ENCODE measurements around the gene RNF44.
"Not testable (repeated sequence)": the region's sequence is repeated elsewhere in the genome, so short reads cannot be mapped to it uniquely, and the experiment has no call there.

Gene RNF44

DNA sequence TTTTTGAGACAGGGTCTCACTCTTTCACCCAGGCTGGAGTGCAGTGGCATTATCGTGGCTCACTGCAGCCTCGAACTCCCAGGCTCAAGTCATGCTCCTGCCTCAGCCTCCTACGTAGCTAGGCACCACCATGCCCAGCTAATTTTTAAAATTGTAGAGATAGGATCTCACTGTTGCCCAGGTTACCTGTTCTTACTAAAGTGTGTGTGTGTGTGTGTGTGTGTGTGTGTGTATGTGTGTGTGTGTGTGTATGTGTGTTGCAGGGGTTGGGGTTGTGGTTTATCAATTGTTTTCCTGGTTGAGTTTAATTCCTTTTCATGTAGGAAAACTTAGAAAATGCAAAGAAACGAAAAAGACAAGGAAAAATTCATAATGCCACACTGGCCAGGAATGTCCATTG, 21.8 kb downstream of the RNF44 start:
- no peak for DNase-seq

- DNase-seq: no peak
These were observed 22.8 kb downstream of the RNF44 start for GRCh38 chr5:176514244-176514950.

GRCh38 chr5:176513788-176514187, 23.4 kb downstream of the RNF44 start:
- DNase-seq: no peak

DNA sequence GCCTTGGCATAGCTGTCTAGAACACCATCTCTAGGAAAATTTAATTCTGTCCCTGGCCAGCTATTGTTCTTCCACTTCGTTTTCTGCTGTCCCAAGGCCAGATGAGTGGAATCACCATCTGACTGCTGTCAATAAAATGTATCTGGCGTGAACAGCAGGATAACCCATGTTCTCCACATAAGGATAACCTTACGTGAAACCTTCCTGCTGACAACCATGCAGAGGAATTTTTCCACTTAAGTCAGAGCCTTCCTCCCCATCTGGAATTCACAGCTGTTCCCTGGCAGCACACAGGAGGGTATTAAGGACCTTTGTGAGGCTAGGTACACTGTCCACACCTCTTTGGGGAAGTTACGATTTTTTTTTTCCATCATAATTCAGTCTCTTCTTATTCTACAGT, 28.6 kb downstream of the RNF44 start:
- no peak for DNase-seq

- no peak for DNase-seq
These were observed 29.3 kb downstream of the RNF44 start for GRCh38 chr5:176507911-176508310.

- DNase-seq: no peak
These were observed 33.7 kb downstream of the RNF44 start for GRCh38 chr5:176503496-176503895.

- no peak for DNase-seq
These were observed 35.9 kb downstream of the RNF44 start for GRCh38 chr5:176501333-176501732.

- DNase-seq: no peak
These were observed 36.7 kb downstream of the RNF44 start for GRCh38 chr5:176500511-176500910.

DNA sequence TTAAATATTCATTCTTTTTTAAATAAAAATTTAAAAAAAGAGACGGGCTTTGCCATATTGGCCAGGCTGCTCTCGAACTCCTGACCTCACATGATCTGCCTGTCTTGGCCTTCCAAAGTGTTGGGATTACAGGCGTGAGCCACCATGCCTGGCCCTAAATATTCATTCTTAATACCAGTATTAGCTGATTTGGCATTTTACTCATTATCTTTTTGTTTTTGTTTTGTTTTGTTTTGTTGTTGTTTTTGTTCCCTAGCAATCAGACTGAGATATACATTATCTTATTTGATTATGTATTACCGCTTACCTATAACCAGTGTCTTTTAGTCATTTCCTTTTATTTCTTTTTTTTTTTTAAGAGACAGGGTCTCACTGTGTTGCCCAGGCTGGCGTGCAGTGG, 37.9 kb downstream of the RNF44 start:
- no peak for DNase-seq

DNA sequence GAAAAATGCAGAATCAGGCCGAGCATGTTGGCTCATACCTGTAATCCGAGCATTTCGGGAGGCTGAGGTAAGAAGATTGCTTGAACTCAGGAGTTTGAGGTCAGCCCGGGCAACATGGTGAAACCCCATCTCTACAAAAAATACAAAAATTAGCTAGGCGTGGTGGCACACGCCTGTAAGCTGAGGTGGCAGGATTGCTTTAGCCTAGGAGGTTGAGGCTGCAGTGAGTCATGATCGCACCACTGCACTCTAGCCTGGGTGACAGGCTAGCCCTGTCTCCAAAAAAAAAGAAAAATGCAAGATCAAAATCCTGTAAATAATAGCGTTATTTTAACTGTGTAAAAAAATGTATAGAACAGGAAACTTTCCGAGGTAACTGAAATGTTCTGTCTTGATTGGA, 39.4 kb downstream of the RNF44 start:
- no peak for DNase-seq

DNA sequence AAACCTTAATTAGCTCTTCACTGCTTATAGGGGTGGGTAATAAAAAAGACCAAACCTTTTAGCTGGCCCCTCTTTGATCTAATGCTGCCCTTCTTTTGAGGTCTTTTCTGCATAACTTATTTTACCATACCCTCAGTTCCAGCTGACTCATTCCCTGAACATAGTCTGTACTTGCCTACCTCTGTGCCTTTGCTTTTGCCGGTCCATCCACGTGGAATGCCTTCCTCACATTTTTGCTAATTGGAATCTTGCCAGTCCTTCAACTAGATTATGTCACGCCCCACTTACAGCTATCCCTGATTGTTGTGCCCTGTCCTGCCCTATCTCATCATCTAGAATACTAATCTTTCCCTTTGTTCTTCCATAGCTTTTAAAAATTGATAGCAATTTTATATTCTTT, 44.8 kb downstream of the RNF44 start:
- no peak for DNase-seq

DNA sequence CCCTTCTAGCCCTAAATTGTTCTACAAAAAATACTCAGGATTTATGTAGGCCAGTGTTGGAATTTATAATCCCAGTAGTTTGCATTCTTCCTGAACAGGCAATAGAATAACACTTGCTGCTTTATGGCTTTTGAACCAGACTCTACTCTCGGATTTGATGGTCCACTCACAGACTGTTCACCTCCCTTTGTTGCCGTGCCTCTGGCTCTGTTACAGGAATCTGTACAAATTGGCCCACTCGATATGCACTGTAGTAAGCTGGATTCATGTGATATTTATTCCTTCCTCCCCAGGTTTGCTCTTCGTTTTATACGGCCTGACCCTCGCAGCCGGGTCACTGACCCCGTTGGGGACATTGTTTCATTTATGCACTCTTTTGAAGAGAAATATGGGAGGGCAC, 45.3 kb downstream of the RNF44 start:
- no peak for DNase-seq

DNA sequence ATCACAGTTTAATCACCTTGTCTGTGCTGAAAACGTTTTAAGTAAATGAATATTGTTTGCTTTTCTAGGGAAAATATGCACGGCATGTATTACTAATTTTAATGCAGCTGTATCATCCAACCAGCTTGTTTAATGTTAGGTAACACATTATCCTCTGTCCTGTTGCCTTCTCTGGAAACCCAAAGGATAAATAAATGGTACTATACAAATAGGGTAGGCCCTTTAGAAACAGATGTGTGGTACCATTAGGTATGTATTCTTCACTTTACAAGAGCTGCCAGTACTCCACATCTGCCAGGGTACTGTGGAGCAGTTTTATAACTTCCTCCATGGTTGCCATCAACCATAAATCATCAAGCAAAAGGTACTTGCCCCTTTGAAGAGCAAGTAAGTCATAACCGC, 46.1 kb downstream of the RNF44 start:
- DNase-seq: no peak

GRCh38 chr5:176490301-176490700, 46.9 kb downstream of the RNF44 start:
- no peak for DNase-seq

DNA sequence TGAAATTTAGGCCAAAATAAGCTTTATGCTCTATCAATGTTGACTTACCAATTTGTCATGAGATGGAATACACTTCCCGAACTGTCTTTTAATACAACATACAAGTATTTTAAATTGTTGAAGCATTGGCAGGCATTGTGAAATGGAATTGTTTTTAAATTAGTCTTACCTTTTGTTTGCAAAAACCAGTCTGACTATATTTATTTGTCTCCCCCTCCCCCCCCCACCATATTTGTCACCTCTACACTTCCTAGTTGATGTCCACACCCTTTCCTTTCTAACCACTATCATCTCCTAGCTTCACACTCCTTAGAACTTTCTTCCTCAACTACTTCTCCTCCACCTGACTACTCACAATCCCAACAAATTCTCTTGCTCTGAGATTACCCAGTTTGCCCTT, 48.1 kb downstream of the RNF44 start:
- DNase-seq: no peak

DNA sequence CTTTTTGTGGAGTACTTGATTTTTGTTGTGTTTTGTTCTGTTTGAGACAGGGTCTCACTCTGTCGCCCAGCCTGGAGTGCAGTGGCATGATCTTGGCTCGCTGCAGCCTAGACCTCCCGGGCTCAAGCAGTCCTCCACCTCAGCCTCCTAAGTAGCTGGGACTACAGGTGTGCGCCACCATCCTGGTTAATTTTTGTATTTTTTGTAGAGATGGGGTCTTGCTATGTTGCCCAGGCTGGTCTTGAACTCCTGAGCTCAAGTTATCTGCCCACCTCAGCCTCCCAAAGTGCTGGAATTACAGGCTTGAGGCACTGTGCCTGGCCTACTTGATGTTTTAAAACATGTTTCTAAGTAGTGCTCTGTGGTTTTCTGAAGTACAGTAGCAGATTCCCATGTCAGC, 50.0 kb downstream of the RNF44 start:
- not testable (repeated sequence) for DNase-seq

DNA sequence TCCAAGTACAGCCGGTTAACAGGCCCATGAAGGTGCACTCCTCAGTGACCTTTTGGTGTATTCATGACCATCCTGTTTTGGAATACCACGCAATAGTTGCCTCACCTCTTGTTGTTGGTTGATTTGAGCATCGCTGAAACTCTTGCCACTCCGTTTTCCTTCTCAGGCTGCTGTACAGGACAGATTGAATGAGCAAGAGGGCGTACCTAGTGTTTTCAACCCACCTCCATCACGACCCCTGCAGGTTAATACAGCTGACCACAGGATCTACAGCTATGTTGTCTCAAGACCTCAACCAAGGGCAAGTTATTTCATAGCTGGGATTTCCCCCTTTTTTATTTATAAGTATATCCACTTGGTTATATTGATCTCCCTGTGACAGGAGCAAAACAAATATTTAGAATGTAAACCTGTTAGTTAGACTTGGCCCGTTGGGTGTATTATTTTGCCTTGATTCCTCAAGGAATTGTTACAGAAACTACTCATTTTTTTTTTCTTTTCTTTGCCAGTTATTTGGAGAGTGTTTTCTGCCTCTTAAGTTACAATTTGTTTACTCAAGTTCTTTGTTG, 50.9 kb downstream of the RNF44 start:
- no peak for DNase-seq

- DNase-seq: no peak
These were observed 52.0 kb downstream of the RNF44 start for GRCh38 chr5:176485176-176485575.

DNA sequence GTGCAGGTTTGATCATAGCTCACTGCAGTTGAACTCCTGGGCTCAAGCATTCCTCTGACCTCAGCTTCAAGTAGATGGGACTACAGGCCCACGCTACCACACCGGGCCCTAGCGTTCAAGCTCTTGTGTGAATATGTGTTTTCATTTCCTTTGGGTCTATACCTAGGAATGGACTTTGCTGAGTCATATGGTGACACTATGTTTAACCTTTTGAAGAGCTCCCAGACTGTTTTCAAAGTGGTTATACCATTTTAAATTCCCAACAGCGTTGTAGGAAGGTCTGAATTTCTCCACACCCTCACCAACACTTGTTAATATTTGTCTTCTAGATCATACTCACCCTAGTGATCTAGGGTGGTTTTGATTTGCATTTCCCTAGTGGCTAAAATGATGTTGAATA, 55.5 kb downstream of the RNF44 start:
- DNase-seq: no peak

All from CD4-positive, alpha-beta T cell treated with Interferon gamma for 1 hour (primary cell).